SIG-M5 (cell line): Measurements from ENCODE around the gene NCS1.

Source experiments
- DNase-seq: peaks from one replicate; lab custom pipeline; 2025; lab: John Stamatoyannopoulos, UW

The NCS1 gene

GRCh38 chr9:130195638-130196037 is 23.4 kb downstream of the NCS1 start:
- no peak for DNase-seq

DNA sequence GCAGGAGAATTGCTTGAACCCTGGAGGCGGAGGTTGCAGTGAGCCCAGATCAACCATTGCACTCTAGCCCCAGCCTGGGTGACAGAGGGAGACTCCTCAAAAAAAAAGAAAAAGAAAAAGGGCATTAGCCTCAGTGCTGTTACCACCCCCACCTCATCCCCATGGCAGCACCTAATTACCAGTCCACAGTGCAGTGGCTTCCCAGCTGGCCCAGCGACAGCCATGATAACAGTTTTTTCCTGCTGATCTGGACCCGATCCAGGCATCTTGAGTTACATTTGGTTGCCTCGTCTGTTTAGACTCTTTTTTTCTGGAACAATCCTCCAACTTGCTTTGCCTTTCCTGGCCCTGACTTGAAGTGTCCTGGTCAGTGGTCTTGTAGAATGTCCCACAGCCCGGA is 24.4 kb downstream of the NCS1 start:
- DNase-seq, result no peak

GRCh38 chr9:130197386-130197785 is 25.2 kb downstream of the NCS1 start:
- no peak for DNase-seq

GRCh38 chr9:130197888-130198287 is 25.7 kb downstream of the NCS1 start:
- DNase-seq, result no peak

DNA sequence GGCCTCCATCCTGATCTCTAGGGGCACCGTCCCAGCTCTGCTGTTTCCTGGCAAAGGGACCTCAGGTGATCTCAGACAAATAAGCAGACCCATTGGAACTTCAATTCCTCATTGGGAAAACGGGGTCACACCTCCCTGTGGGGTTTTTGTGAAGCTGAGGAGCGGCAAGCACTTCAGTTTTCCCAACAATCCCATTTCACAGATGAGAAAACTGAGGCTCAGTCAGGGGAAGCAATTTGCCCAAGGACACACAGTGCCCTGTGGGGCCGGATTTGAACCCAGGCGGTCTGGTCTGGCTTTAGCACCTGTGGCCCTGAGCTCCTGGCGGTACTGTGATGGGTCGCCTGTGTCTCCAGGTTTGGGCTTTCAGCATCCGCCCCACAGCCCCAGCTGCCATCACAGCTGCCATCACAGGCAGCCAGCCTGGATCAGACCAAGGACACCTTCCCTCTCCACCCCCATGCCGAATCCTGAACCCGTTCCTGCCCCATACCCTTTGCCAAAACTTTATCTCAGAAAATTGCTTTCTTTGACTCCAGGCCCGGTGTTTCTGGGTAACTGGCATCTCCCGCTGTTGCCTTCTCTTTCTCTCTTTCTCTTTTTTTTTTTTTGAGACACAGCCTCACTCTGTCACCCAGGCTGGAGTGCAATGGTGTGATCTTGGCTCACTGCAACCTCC is 26.4 kb downstream of the NCS1 start:
- no peak for DNase-seq

DNA sequence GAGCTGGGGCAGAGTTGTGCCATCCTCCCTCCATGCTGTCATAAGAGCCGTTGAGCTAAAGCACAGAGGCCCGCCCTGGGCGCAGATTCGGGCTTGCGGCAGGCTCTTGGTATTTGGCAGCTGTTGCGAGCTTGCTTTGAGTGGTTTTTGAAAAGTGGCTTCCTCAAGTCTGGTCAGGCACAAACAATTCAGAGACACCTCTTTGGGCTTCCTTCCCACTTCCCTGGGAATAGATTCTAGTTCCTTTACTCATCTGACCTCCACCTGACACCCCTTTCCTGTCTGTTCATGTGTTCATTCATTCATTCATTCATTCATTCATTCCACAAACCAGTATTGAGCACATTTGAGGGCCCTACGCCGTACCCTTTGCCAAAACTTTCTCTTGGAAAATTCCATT is 27.4 kb downstream of the NCS1 start:
- DNase-seq, result no peak

DNA sequence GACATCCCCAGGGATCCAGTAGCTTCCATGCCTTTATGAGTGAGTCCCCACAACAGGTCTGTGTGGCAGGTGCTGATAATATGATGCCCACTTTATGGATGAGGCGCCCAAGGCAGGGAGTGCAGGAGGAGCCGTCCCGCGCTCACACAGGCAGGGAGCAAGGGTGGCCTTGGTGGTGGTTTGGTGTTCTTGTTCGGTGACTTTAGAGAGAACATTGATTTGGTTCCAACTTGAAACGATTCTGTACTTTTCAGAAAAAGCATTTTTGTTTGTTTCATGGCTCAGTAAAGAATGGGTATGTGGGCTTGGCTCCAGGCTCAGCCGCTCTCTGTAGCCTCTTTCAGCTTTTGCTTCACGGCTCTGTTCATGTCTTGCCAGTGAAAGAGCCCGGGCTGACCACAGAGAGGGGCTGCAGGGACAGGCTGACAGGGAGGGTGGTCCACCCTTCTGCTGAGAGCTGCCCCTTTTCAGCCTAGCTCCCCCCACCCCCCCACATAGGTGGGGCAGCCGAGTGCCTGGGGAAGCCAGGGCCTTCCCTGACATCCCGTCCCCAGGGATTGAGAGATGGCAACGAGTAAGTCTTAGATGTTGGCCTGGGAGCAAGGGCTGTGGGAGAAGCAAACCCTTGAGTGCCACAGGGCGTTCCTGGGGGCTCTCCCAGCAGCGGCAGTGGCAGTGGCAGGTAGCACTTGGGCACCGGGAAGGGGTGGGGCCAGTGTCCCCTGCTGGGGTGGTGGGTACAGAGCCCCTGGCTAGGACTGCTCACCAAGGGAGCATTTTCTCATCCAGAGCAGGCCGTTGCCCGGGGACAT is 28.0 kb downstream of the NCS1 start:
- no peak for DNase-seq

- no peak for DNase-seq
Observed at GRCh38 chr9:130201399-130201873, 29.2 kb downstream of the NCS1 start.

- DNase-seq, result no peak
Observed at GRCh38 chr9:130201974-130202373, 29.8 kb downstream of the NCS1 start.

DNA sequence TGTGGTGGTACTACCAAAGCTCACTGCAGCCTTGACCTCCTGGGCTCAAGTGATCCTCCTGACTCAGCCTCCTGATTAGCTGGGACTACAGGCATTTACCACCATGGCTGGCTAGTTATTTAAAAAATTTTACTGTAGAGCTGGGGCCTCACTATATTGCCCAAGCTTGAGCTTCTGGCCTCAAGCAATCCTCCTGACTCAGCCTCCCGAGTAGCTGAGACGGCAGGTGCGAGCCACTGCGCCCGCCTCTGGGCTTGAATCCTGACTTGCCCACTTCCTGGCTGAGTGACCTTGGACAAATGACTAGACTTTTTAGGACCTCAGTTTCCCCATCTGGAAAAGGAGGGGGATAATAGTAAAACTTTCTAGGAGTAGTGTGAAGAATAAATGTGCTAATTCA is 32.1 kb downstream of the NCS1 start:
- no peak for DNase-seq

GRCh38 chr9:130204959-130205358 is 32.8 kb downstream of the NCS1 start:
- DNase-seq, result no peak

DNA sequence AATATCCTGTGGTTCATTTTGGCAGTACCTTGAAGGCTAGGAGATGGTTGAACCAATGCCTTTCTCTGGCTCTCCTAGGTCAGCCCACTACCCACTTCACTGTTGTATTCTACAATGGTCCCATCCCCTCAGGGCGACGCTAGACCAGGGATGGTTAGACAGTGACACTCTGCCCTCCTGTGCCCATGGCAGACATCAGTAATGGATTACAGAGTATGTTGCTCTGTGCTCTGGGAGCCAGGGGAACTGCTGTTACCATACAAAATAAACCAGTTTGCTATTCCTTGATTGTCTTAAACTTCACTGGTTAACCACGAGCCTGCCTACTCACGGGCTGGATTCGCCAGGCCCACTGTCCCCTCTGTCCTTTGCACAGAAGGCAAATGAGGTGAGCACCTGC is 33.7 kb downstream of the NCS1 start:
- DNase-seq, result no peak

GRCh38 chr9:130206579-130206978 is 34.4 kb downstream of the NCS1 start:
- DNase-seq, result no peak

GRCh38 chr9:130207241-130207992 is 35.2 kb downstream of the NCS1 start:
- no peak for DNase-seq

DNA sequence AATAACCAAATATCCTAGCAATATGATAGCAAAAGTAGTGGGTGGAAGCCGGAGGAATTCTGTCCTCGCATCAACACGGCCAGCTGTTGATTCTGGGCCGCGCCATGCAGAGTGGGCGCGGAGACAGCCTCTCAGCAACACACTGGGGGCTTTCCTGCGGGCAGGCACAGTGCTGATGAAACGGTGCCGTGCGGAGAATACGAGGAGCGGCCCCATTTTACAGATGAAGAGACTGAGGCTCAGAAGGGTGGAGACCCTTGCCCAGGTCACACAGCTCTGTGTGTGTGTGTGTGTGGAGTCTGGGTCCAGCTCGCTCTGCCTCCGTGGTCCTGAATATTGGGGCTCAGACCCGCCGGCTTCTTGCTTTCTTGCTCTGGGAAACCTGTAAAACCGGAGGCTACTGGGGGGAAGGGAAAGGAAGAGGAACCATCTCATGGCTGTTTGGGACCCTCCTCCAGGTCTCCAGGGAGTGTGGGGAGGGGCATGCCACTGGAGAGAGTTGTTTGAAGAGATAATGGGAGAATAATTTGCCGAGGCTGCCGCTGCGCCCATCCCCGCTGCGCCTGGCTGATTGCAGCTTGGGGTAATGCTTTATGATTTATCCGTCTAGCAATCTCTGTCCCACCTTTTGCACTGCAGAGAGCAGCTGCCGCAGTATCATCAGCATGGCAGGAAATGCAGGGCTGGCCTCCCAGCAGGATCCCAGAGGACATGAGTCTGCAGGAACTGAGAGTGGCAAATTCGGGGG is 36.6 kb downstream of the NCS1 start:
- no peak for DNase-seq

- no peak for DNase-seq
Observed at GRCh38 chr9:130209422-130209821, 37.2 kb downstream of the NCS1 start.

DNA sequence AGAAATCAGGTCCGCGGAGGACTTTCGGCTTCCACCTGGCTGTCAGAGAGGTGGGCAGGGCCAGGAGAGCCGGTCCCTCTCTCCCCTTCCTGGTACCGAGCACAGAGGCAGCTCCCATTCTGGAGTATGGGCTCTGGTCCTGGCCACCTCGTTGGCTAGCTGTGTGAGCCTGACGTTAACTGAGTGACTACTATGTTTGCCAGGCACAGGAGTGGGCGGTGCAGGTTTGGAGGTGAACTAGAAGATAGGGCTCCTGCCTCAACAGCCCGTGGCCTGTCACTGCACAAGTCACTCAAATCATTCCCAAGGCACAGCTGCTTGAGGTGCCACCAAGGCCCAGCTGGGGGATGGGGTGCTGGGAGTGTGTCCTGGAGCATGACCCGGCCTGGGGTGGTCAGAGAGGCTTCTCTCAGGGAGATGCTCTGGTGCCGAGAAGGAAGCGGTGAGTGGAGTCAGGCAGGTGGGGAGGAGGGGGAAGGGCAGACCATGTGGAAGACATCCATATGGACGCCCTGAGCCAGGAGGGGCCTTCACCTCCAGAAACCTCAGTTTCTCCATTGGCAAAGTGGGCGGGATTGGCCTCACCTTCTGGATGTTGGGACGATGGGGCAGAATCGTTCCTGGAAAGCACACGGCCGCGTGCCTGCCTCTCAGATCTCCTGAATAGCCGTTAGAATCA is 39.5 kb downstream of the NCS1 start:
- no peak for DNase-seq

GRCh38 chr9:130212543-130213297 is 40.5 kb downstream of the NCS1 start:
- DNase-seq, result no peak

GRCh38 chr9:130213911-130214761 is 41.9 kb downstream of the NCS1 start:
- no peak for DNase-seq
